ENCODE results near the gene AMHR2.

Gene AMHR2

GRCh38 chr12:53478865-53479264 lies 55.2 kb downstream of the AMHR2 start:
- TF ChIP-seq, protein P1, sequence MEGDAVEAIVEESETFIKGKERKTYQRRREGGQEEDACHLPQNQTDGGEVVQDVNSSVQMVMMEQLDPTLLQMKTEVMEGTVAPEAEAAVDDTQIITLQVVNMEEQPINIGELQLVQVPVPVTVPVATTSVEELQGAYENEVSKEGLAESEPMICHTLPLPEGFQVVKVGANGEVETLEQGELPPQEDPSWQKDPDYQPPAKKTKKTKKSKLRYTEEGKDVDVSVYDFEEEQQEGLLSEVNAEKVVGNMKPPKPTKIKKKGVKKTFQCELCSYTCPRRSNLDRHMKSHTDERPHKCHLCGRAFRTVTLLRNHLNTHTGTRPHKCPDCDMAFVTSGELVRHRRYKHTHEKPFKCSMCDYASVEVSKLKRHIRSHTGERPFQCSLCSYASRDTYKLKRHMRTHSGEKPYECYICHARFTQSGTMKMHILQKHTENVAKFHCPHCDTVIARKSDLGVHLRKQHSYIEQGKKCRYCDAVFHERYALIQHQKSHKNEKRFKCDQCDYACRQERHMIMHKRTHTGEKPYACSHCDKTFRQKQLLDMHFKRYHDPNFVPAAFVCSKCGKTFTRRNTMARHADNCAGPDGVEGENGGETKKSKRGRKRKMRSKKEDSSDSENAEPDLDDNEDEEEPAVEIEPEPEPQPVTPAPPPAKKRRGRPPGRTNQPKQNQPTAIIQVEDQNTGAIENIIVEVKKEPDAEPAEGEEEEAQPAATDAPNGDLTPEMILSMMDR (IDR thresholded peaks at IDR 0.05): no peak
- TF ChIP-seq ZFX (IDR thresholded peaks at IDR 0.05; ENCODE audit: borderline replicate concordance): no peak
- peak overlapping the region; percentile 30; the same call in 1 of the 2 replicates for H3K27ac ChIP-seq

DNA sequence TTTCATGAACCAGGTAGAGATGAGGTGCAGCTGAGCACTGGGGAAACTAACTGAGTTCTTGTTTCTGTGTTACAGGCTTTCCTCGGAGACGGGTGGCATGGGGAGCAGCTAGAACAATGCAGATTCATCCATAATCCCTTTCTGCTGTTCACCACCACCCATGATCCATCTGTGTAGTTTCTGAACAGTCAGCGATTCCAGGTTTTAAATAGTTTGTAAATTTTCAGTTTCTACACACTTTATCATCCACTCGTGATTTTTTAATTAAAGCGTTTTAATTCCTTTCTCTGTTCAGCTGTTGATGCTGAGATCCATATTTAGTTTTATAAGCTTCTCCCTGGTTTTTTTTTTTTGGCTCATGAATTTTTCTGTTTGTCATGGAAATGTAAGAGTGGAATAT lies 55.7 kb downstream of the AMHR2 start:
- no peak for TF ChIP-seq ZFX (IDR thresholded peaks at IDR 0.05; ENCODE audit: borderline replicate concordance)
- TF ChIP-seq, protein P1 (IDR thresholded peaks at IDR 0.05): no peak
- peak overlapping the region; percentile 30; the same call in 1 of the 2 replicates for H3K27ac ChIP-seq

- TF ChIP-seq, protein P1 (IDR thresholded peaks at IDR 0.05): no peak
- no peak for TF ChIP-seq ZFX (IDR thresholded peaks at IDR 0.05; ENCODE audit: borderline replicate concordance)
Observed at GRCh38 chr12:53480491-53481442, 57.1 kb downstream of the AMHR2 start.

More at GRCh38 chr12:53480491-53481442, 57.1 kb downstream of the AMHR2 start:
- peak overlapping the region; percentile 45; the same call in 1 of the 2 replicates for H3K27ac ChIP-seq

Data from 22Rv1 (cell line).